ENCODE data around the gene RBM19. TPM values are rescaled to one million over a fixed set of nuclear protein-coding genes. Genes with fewer than 3 reads are reported as not detected.

RBM19 gene
- total RNA-seq, 1 donor from 2014 or later = 31.1 TPM

- Mint-ChIP-seq H3K27me3 (ENCODE audit: unreplicated experiment) (peaks cover 8% of the 10 kb centered on the region), H3K27ac (ENCODE audit: unreplicated experiment) (no peak overlapping the region), H3K9me3 (ENCODE audit: unreplicated experiment) (no peaks in the 10 kb centered on the region), H3K36me3 (ENCODE audit: unreplicated experiment) (no peaks in the 10 kb centered on the region), H3K4me1 (ENCODE audit: unreplicated experiment) (no peaks in the 10 kb centered on the region), H3K4me3 (ENCODE audit: unreplicated experiment) (no peak overlapping the region)
- TF ChIP-seq CTCF (IDR thresholded peaks at IDR 0.05) = no peak
- DNase-seq (ENCODE audit: extremely low spot score, unreplicated experiment) = no peak
Measured at GRCh38 chr12:113991224-113992044, 25.3 kb upstream of the RBM19 start.

GRCh38 chr12:113990250-113991223, 24.4 kb upstream of the RBM19 start:
- H3K36me3 Mint-ChIP-seq (ENCODE audit: unreplicated experiment) = no peaks in the 10 kb centered on the region
- no peaks in the 10 kb centered on the region for H3K9me3 Mint-ChIP-seq (ENCODE audit: unreplicated experiment)
- peaks cover 8% of the 10 kb centered on the region for H3K27me3 Mint-ChIP-seq (ENCODE audit: unreplicated experiment)
- H3K4me3 Mint-ChIP-seq (ENCODE audit: unreplicated experiment) = no peak overlapping the region
- no peak overlapping the region for H3K27ac Mint-ChIP-seq (ENCODE audit: unreplicated experiment)
- no peak for DNase-seq (ENCODE audit: extremely low spot score, unreplicated experiment)
- no peak for TF ChIP-seq CTCF (IDR thresholded peaks at IDR 0.05)
- no peaks in the 10 kb centered on the region for H3K4me1 Mint-ChIP-seq (ENCODE audit: unreplicated experiment)

DNA sequence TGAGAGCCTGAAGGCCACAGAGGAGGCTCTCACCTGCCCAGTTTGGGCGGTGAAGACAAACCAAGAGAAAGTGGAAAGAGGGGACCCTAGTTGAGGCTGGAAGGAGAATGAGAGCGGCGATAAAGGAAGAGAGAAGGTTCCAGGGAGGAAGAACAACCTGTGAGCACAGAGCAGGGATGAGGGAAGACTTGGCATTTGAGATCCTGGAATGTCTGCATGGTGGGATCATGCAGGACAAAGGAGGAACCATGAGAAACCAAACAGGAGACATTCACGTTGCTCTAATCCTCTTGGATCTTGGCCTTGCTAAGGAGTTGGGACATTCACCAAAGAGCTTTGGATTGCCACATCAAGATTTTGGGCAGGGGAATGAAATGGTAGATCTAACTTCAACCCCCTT, 22.9 kb upstream of the RBM19 start:
- DNase-seq (ENCODE audit: extremely low spot score, unreplicated experiment) = no peak
- Mint-ChIP-seq H3K27me3 (ENCODE audit: unreplicated experiment) (peaks cover 8% of the 10 kb centered on the region), H3K27ac (ENCODE audit: unreplicated experiment) (no peak overlapping the region), H3K9me3 (ENCODE audit: unreplicated experiment) (no peaks in the 10 kb centered on the region), H3K4me3 (ENCODE audit: unreplicated experiment) (no peak overlapping the region), H3K4me1 (ENCODE audit: unreplicated experiment) (no peaks in the 10 kb centered on the region), H3K36me3 (ENCODE audit: unreplicated experiment) (no peaks in the 10 kb centered on the region)
- TF ChIP-seq CTCF (IDR thresholded peaks at IDR 0.05) = no peak

DNA sequence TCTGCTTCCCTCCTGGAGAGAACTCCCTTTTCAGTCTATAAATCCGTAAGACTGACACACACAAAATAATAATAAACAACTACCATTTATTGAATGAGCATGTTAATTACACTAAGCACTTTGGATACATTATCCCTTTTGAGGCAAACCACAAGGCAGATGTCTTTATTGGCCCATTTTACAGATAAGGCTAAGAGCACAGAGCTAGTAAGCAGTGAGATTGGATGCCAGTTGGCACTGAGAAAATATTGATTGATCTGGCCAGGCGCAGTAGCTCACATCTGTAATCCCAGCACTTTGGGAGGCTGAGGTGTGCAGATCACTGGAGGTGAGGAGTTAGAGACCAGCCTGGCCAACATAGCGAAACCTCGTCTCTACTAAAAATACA, 21.9 kb upstream of the RBM19 start:
- DNase-seq (ENCODE audit: extremely low spot score, unreplicated experiment) = no peak
- no peak overlapping the region for H3K4me3 Mint-ChIP-seq (ENCODE audit: unreplicated experiment)
- peaks cover 14% of the 10 kb centered on the region for H3K27me3 Mint-ChIP-seq (ENCODE audit: unreplicated experiment)
- no peak overlapping the region for H3K27ac Mint-ChIP-seq (ENCODE audit: unreplicated experiment)
- H3K9me3 Mint-ChIP-seq (ENCODE audit: unreplicated experiment) = no peaks in the 10 kb centered on the region
- no peak for TF ChIP-seq CTCF (IDR thresholded peaks at IDR 0.05)
- H3K4me1 Mint-ChIP-seq (ENCODE audit: unreplicated experiment) = no peaks in the 10 kb centered on the region
- no peaks in the 10 kb centered on the region for H3K36me3 Mint-ChIP-seq (ENCODE audit: unreplicated experiment)

Data from osteocyte (in vitro differentiated cells).